Breast epithelium (tissue), 4 donors: ENCODE data around the gene AMOTL1. TPM values are rescaled to one million over a fixed set of nuclear protein-coding genes. Genes with fewer than 3 reads are reported as not detected.

Experiments used
- DNase-seq, 2 donors: peaks; one replicate each; pipeline ENCODE4 v3.0.0-alpha.2; 2019; ENCODE audit warnings: low spot score in 2 of 2
- H3K27ac ChIP-seq, 2 donors: fragments of 200-600 bp; sonication (generic) in 1 of 2; one replicate each; pipeline ENCODE4 v1.5.1; 2016 to 2019; ENCODE audit warnings: mild to moderate bottlenecking in 1 of 2
- H3K27me3 ChIP-seq, 2 donors: fragments of 200-600 bp; sonication (generic) in 1 of 2; one replicate each; pipeline versions ENCODE4 v1.5.1 to v1.6.0; 2017 to 2019; ENCODE audit warnings: control low read depth in 1 of 2, mild to moderate bottlenecking in 1 of 2
- H3K36me3 ChIP-seq: fragments of 200-600 bp; one replicate; pipeline ENCODE4 v1.5.1; 2019
- H3K4me1 ChIP-seq, 2 donors: fragments of 200-600 bp; sonication (generic); one replicate each; pipeline ENCODE4 v1.5.1; 2016 to 2019; ENCODE audit warnings: control low read depth in 1 of 2
- H3K4me3 ChIP-seq, 3 donors: fragments of 200-600 bp; sonication (generic); 1 replicate in 2 of 3; 2 replicates in 1 of 3; pipeline ENCODE4 v1.5.1; 2016 to 2019; ENCODE audit warnings: mild to moderate bottlenecking in 3 of 3, moderate library complexity in 2 of 3
- H3K9me3 ChIP-seq, 2 donors: fragments of 200-600 bp; sonication (generic) in 1 of 2; one replicate each; pipeline ENCODE4 v1.5.1; 2016 to 2019; ENCODE audit warnings: control low read depth in 1 of 2
- POLR2A ChIP-seq: fragments of 450-650 bp; IDR thresholded peaks from one replicate; pipeline ENCODE4 v1.6.1; 2016; ENCODE audit warnings: antibody characterized with exemption, mild to moderate bottlenecking, moderate library complexity
- POLR2AphosphoS5 ChIP-seq, 3 donors: sonication (generic); formaldehyde crosslinking; IDR thresholded peaks; one replicate each; pipeline ENCODE4 v1.6.1; 2017; ENCODE audit warnings: antibody characterized with exemption in 3 of 3
- intact Hi-C: fragments of 100-400 bp; cut with DNase I; formaldehyde crosslinking; loops from one replicate; pipeline ENCODE4 v1.15.1; 2023; ENCODE audit warnings: low total_unique reads
- total RNA-seq, 3 donors: library from RNA; depleted of rRNA; stranded (reverse); fragments of >200 nt; gene quantifications; one replicate each; pipeline ENCODE4 v1.1.0, GENCODE V29; 2016
- TF ChIP-seq, protein P1 (sequence below), 3 donors: fragments of 450-650 bp; IDR thresholded peaks; one replicate each; pipeline ENCODE4 v1.5.1; 2016 to 2017; ENCODE audit warnings: antibody characterized with exemption in 3 of 3, mild to moderate bottlenecking in 3 of 3, moderate library complexity in 3 of 3

The AMOTL1 gene, protein sequence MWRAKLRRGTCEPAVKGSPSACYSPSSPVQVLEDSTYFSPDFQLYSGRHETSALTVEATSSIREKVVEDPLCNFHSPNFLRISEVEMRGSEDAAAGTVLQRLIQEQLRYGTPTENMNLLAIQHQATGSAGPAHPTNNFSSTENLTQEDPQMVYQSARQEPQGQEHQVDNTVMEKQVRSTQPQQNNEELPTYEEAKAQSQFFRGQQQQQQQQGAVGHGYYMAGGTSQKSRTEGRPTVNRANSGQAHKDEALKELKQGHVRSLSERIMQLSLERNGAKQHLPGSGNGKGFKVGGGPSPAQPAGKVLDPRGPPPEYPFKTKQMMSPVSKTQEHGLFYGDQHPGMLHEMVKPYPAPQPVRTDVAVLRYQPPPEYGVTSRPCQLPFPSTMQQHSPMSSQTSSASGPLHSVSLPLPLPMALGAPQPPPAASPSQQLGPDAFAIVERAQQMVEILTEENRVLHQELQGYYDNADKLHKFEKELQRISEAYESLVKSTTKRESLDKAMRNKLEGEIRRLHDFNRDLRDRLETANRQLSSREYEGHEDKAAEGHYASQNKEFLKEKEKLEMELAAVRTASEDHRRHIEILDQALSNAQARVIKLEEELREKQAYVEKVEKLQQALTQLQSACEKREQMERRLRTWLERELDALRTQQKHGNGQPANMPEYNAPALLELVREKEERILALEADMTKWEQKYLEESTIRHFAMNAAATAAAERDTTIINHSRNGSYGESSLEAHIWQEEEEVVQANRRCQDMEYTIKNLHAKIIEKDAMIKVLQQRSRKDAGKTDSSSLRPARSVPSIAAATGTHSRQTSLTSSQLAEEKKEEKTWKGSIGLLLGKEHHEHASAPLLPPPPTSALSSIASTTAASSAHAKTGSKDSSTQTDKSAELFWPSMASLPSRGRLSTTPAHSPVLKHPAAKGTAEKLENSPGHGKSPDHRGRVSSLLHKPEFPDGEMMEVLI
- 10 to 100 TPM; 35.5 to 41.4 (median 39.0) TPM for total RNA-seq

DNA sequence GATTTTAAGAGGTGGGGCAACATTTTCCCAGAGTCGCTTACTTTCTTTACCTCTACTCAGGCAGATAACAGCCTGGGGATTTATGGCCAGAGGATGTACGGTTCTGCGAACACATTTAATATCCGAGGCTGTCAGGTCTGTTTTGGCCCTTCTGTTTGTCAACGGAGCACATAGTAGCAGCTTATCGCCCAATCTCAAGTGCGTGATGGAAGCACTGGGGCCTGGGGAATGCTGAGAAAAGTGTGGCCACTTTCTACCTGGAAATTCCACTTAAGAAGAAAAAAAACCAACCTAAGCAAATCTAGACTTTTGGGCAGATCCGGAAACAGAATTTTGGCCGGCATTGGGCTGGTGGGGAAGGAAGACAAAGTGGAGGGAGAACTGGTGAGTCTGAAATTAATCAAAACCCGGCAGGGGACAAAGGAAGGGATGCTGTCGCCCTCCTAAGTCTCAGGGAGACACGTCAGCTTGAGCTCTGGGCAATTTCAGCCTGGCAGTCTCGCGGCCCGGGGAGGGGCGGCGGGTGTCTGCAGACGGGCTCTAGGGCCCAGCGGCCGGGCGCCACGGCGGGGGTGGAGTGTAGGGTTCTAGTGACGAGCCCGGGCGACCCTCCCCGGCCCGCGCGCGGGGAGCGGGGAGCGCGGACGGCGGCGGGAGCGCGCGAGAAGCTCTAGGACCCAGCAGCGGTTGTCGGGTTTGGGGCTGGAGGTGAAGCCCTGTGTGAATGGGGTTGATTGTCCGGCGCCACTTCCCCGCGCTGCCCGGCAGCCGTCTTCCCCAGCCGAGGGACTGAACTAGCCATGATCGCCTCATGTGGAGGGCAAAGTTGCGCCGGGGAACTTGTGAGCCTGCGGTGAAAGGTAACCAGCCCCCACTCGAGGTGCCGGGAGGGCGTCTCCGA lies at the start of gene AMOTL1:
Gene AMOTL1, plus strand, starts transcription at position 656 of the 901 bp plus-strand sequence. Its CDS starts 156 bp downstream, at position 812.
- TF ChIP-seq POLR2AphosphoS5 (IDR thresholded peaks at IDR 0.05) (peak; percentile 15 to 22 (median 20)), POLR2A (no peak)
- TF ChIP-seq, protein P1, sequence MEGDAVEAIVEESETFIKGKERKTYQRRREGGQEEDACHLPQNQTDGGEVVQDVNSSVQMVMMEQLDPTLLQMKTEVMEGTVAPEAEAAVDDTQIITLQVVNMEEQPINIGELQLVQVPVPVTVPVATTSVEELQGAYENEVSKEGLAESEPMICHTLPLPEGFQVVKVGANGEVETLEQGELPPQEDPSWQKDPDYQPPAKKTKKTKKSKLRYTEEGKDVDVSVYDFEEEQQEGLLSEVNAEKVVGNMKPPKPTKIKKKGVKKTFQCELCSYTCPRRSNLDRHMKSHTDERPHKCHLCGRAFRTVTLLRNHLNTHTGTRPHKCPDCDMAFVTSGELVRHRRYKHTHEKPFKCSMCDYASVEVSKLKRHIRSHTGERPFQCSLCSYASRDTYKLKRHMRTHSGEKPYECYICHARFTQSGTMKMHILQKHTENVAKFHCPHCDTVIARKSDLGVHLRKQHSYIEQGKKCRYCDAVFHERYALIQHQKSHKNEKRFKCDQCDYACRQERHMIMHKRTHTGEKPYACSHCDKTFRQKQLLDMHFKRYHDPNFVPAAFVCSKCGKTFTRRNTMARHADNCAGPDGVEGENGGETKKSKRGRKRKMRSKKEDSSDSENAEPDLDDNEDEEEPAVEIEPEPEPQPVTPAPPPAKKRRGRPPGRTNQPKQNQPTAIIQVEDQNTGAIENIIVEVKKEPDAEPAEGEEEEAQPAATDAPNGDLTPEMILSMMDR (IDR thresholded peaks at IDR 0.05): no peak
- Histone ChIP-seq H3K36me3 (no peaks in the 10 kb centered on the region), H3K4me3 (peak within 1 kb of the TSS; percentile 83 to 99 (median 84)), H3K27me3 (no peaks in the 10 kb centered on the region), H3K27ac (peak within 1 kb of the TSS; percentile 89 to 94), H3K4me1 (no peaks in the 10 kb centered on the region), H3K9me3 (no peaks in the 10 kb centered on the region)
- peak; percentile 70 to 80 for DNase-seq
- intact Hi-C loops: no loop called here

- intact Hi-C loops: no loop called here
- H3K36me3 ChIP-seq: no peaks in the 10 kb centered on the region
- no peak for TF ChIP-seq POLR2A
- TF ChIP-seq, protein P1 (IDR thresholded peaks at IDR 0.05): no peak
- TF ChIP-seq POLR2AphosphoS5 (IDR thresholded peaks at IDR 0.05): no peak
- DNase-seq: no peak
- H3K4me1 ChIP-seq: no peaks in the 10 kb centered on the region
- no peaks in the 10 kb centered on the region for H3K27me3 ChIP-seq
- no peak overlapping the region for H3K4me3 ChIP-seq
- no peak overlapping the region for H3K27ac ChIP-seq
- H3K9me3 ChIP-seq: no peaks in the 10 kb centered on the region
These were observed 48.3 kb upstream of the AMOTL1 start for GRCh38 chr11:94719876-94720275.

DNA sequence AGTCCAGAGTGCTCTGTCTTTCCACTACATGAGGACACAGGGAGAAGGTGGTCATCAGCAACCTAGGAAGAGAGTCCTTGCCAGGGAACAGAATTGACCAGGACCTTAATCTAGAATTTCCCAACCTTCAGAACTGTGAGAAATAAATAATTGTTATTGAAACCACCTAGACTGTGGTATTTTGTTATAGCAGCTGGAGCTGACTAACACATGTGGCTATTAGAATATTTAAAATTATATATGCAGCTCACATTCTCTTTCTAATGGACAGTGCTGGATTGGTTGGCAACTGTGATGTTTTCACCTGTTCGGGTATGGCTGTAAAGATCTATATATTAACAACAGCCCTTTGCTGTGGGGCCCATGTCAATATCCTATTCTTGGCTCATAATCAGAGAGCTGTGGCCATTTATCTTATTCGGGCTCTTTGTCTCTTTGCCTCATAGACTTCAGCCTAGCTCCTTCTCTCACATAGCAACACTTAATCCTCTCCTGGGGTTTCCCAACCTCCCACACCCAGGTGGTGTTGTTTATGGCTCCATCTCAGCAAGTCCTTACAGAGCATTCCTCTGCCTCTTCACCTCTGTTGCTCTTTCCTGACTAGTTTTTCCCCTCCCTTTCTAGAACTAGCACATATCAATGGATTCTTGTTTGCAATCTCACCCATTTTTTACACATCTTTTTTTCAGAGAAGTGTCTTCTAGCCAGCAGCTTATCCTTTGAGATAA lies 46.4 kb upstream of the AMOTL1 start:
- no peak for DNase-seq
- no peak overlapping the region for H3K4me3 ChIP-seq
- H3K9me3 ChIP-seq: no peaks in the 10 kb centered on the region
- H3K36me3 ChIP-seq: no peaks in the 10 kb centered on the region
- H3K27me3 ChIP-seq: no peaks in the 10 kb centered on the region
- no peak overlapping the region for H3K27ac ChIP-seq
- H3K4me1 ChIP-seq: no peaks in the 10 kb centered on the region
- intact Hi-C loops: no loop called here
- TF ChIP-seq, protein P1 (IDR thresholded peaks at IDR 0.05): no peak
- TF ChIP-seq POLR2A (no peak), POLR2AphosphoS5 (IDR thresholded peaks at IDR 0.05) (no peak)

- H3K4me3 ChIP-seq: no peak overlapping the region
- H3K9me3 ChIP-seq: no peaks in the 10 kb centered on the region
- no peaks in the 10 kb centered on the region for H3K36me3 ChIP-seq
- no peaks in the 10 kb centered on the region for H3K4me1 ChIP-seq
- intact Hi-C loops: no loop called here
- H3K27me3 ChIP-seq: no peaks in the 10 kb centered on the region
- no peak overlapping the region for H3K27ac ChIP-seq
- no peak for DNase-seq
- TF ChIP-seq POLR2AphosphoS5 (IDR thresholded peaks at IDR 0.05) (no peak), POLR2A (no peak)
- TF ChIP-seq, protein P1 (IDR thresholded peaks at IDR 0.05): no peak
These were observed 45.4 kb upstream of the AMOTL1 start for GRCh38 chr11:94722735-94723134.
